Measurements from ENCODE around the gene ATP5PD. TPM values are rescaled to one million over a fixed set of nuclear protein-coding genes. Genes with fewer than 3 reads are reported as not detected.
"Not testable (repeated sequence)": the region's sequence is repeated elsewhere in the genome, so short reads cannot be mapped to it uniquely, and the experiment has no call there.

Gene ATP5PD
- polyA plus RNA-seq, 1 donor (not counting 4 experiments of a cell fraction or from before 2014, with no cell fraction given), result 276 TPM

DNA sequence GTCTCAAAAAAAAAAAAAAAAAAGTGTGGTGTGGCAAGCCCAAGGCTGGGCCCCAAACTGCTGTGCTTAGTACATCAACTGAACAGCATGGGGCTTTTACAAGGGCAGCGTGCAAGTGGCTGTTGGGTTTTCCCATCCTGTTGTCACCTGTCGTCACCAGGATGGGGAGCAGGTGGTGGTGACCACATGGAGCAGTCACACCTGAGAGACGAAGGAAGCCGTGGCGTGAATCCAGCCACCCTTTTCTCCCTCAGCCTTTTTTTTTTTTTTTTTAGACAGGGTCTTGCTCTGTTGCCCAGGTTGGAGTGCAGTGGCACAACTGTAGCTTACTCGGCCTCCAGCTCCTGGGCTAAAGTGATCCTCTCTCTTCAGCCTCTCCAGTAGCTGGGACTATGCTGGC lies 38.4 kb downstream of the ATP5PD start:
- H4K20me1 ChIP-seq (ENCODE audit: control insufficient read depth, extremely low read depth, insufficient read depth, low read length), result no peaks in the 10 kb centered on the region
- H3K27ac ChIP-seq (ENCODE audit: control insufficient read depth, insufficient read depth, low read length), result no peak overlapping the region
- H3K4me2 ChIP-seq (ENCODE audit: control insufficient read depth, extremely low read depth, insufficient read depth, low read depth, low read length), result no peak overlapping the region
- H3K36me3 ChIP-seq (ENCODE audit: control insufficient read depth in 2 of 2, extremely low read depth in 1 of 2, insufficient read depth in 2 of 2, low read length in 2 of 2), result peaks cover 0 to 13% of the 10 kb centered on the region in 2 experiments
- no peak overlapping the region for H3K4me3 ChIP-seq (ENCODE audit: control insufficient read depth in 2 of 3, extremely low read depth in 1 of 3, insufficient read depth in 2 of 3, low read depth in 1 of 3, low read length in 3 of 3)
- FAIRE-seq (no peak), DNase-seq (ENCODE audit: low read depth, low spot score) (no peak)
- H3K27me3 ChIP-seq (ENCODE audit: control insufficient read depth, extremely low read depth, insufficient read depth, low read length), result no peaks in the 10 kb centered on the region
- no peak for TF ChIP-seq EZH2 (IDR thresholded peaks at IDR 0.05; ENCODE audit: low read length)
- TF ChIP-seq, protein P1, sequence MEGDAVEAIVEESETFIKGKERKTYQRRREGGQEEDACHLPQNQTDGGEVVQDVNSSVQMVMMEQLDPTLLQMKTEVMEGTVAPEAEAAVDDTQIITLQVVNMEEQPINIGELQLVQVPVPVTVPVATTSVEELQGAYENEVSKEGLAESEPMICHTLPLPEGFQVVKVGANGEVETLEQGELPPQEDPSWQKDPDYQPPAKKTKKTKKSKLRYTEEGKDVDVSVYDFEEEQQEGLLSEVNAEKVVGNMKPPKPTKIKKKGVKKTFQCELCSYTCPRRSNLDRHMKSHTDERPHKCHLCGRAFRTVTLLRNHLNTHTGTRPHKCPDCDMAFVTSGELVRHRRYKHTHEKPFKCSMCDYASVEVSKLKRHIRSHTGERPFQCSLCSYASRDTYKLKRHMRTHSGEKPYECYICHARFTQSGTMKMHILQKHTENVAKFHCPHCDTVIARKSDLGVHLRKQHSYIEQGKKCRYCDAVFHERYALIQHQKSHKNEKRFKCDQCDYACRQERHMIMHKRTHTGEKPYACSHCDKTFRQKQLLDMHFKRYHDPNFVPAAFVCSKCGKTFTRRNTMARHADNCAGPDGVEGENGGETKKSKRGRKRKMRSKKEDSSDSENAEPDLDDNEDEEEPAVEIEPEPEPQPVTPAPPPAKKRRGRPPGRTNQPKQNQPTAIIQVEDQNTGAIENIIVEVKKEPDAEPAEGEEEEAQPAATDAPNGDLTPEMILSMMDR (optimal IDR thresholded peaks at IDR 0.05 in 1 of 3, IDR thresholded peaks at IDR 0.05 in 1 of 3, conservative IDR thresholded peaks at IDR 0.05 in 1 of 3; ENCODE audit: extremely low read depth in 1 of 3, insufficient read depth in 2 of 3, low read length in 3 of 3), result no peak
- H3K79me2 ChIP-seq (ENCODE audit: control insufficient read depth, insufficient read depth, low read length), result peaks cover 5% of the 10 kb centered on the region
- dilution Hi-C loops (cut with MboI; ENCODE audit: extremely low pct_ligation_motif_present, low sequenced_read_pairs), result no loop called here
- H3K9me1 ChIP-seq (ENCODE audit: control insufficient read depth, extremely low read depth, insufficient read depth, low read length), result peaks cover 4% of the 10 kb centered on the region
- no peaks in the 10 kb centered on the region for H3K9me3 ChIP-seq (ENCODE audit: control insufficient read depth, low read depth, low read length)
- no peak overlapping the region for H2AFZ ChIP-seq (ENCODE audit: control insufficient read depth, low read length)
- peaks cover 16% of the 10 kb centered on the region for H3K4me1 ChIP-seq (ENCODE audit: control insufficient read depth, extremely low read depth, insufficient read depth, low read length)
- H3K9ac ChIP-seq (ENCODE audit: control insufficient read depth, extremely low read depth, insufficient read depth, low read length), result no peak overlapping the region

DNA sequence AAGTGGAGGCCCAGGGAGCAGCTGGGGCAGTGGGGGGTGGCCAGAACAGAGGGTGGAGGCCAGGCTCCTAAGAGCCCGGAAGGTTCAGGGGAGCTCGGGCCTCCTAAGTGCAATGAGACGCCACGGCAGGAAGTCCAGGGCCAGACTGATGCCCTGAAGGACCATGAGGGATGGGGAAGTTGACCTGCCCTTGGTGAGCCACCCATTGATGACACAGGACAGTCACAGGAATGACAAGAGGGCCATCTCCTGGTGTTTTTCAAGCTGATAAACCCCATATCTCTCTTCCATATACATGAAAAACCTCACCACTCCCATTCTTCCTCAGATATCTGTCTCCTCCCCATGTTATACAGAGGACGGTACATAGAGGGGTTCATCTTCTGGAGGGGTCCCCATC lies 40.1 kb downstream of the ATP5PD start:
- no peaks in the 10 kb centered on the region for H4K20me1 ChIP-seq (ENCODE audit: control insufficient read depth, extremely low read depth, insufficient read depth, low read length)
- FAIRE-seq, result no peak

DNA sequence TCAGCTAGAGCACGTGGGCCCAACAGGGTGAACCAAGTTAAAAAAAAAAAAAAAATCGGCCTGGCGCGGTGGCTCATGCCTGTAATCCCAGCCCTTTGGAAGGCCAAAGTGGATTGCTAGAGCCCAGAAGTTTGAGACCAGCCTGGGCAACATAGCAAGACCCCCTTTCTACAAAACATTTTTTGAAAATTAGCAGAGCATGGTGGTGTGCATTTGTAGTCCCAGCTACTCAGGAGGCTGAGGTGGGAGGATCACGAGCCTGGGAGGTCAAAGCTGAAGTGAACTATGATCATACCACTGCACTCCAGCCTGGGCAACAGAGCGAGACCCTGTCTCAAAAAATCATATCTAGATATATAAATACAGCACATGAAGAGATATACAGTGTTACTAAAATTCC lies 40.7 kb downstream of the ATP5PD start:
- H3K27ac ChIP-seq (ENCODE audit: control insufficient read depth, insufficient read depth, low read length); H3K9me1 ChIP-seq (ENCODE audit: control insufficient read depth, extremely low read depth, insufficient read depth, low read length); H3K4me3 ChIP-seq (ENCODE audit: control insufficient read depth in 2 of 3, extremely low read depth in 1 of 3, insufficient read depth in 2 of 3, low read depth in 1 of 3, low read length in 3 of 3); H3K9ac ChIP-seq (ENCODE audit: control insufficient read depth, extremely low read depth, insufficient read depth, low read length); DNase-seq (ENCODE audit: low read depth, low spot score); H3K9me3 ChIP-seq (ENCODE audit: control insufficient read depth, low read depth, low read length); H3K4me1 ChIP-seq (ENCODE audit: control insufficient read depth, extremely low read depth, insufficient read depth, low read length); H3K27me3 ChIP-seq (ENCODE audit: control insufficient read depth, extremely low read depth, insufficient read depth, low read length); H3K4me2 ChIP-seq (ENCODE audit: control insufficient read depth, extremely low read depth, insufficient read depth, low read depth, low read length); H4K20me1 ChIP-seq (ENCODE audit: control insufficient read depth, extremely low read depth, insufficient read depth, low read length); H3K79me2 ChIP-seq (ENCODE audit: control insufficient read depth, insufficient read depth, low read length); dilution Hi-C loops (cut with MboI; ENCODE audit: extremely low pct_ligation_motif_present, low sequenced_read_pairs); FAIRE-seq; H2AFZ ChIP-seq (ENCODE audit: control insufficient read depth, low read length): not testable (repeated sequence)
- peaks cover 0 to 27% of the 10 kb centered on the region in 2 experiments for H3K36me3 ChIP-seq (ENCODE audit: control insufficient read depth in 2 of 2, extremely low read depth in 1 of 2, insufficient read depth in 2 of 2, low read length in 2 of 2)

More for the DNA sequence above, 40.1 kb downstream of the ATP5PD start:
- Histone ChIP-seq H2AFZ (ENCODE audit: control insufficient read depth, low read length) (no peak overlapping the region), H3K79me2 (ENCODE audit: control insufficient read depth, insufficient read depth, low read length) (no peaks in the 10 kb centered on the region), H3K27ac (ENCODE audit: control insufficient read depth, insufficient read depth, low read length) (no peak overlapping the region), H3K9me3 (ENCODE audit: control insufficient read depth, low read depth, low read length) (no peaks in the 10 kb centered on the region), H3K4me1 (ENCODE audit: control insufficient read depth, extremely low read depth, insufficient read depth, low read length) (peaks cover 7% of the 10 kb centered on the region), H3K4me2 (ENCODE audit: control insufficient read depth, extremely low read depth, insufficient read depth, low read depth, low read length) (no peak overlapping the region), H3K9me1 (ENCODE audit: control insufficient read depth, extremely low read depth, insufficient read depth, low read length) (no peaks in the 10 kb centered on the region), H3K36me3 (ENCODE audit: control insufficient read depth in 2 of 2, extremely low read depth in 1 of 2, insufficient read depth in 2 of 2, low read length in 2 of 2) (peaks cover 0 to 22% of the 10 kb centered on the region in 2 experiments), H3K4me3 (ENCODE audit: control insufficient read depth in 2 of 3, extremely low read depth in 1 of 3, insufficient read depth in 2 of 3, low read depth in 1 of 3, low read length in 3 of 3) (no peak overlapping the region), H3K27me3 (ENCODE audit: control insufficient read depth, extremely low read depth, insufficient read depth, low read length) (no peaks in the 10 kb centered on the region), H3K9ac (ENCODE audit: control insufficient read depth, extremely low read depth, insufficient read depth, low read length) (no peak overlapping the region)
- dilution Hi-C loops (cut with MboI; ENCODE audit: extremely low pct_ligation_motif_present, low sequenced_read_pairs), result no loop called here
- TF ChIP-seq EZH2 (IDR thresholded peaks at IDR 0.05; ENCODE audit: low read length), result no peak
- TF ChIP-seq, protein P1 (optimal IDR thresholded peaks at IDR 0.05 in 1 of 3, IDR thresholded peaks at IDR 0.05 in 1 of 3, conservative IDR thresholded peaks at IDR 0.05 in 1 of 3; ENCODE audit: extremely low read depth in 1 of 3, insufficient read depth in 2 of 3, low read length in 3 of 3), result peak in 1 of 3 experiments; percentile 18
- no peak for DNase-seq (ENCODE audit: low read depth, low spot score)

Measured in keratinocyte (primary cell).